Activated T-helper 2 cell treated with anti-CD3 and anti-CD28 coated beads, Interferon-gamma antibody, Interleukin-2, Interleukin-4, amounts not matched to agents 10 μg/mL and 5 μg/mL and 100 μg/mL, durations not matched to agents 14 hours and 24 hours and 36 hours (primary cell): ENCODE measurements around the gene EEF1B2. TPM values are rescaled to one million over a fixed set of nuclear protein-coding genes. Genes with fewer than 3 reads are reported as not detected.
"Not testable (repeated sequence)": the region's sequence is repeated elsewhere in the genome, so short reads cannot be mapped to it uniquely, and the experiment has no call there.

Experiments
- DNase-seq: peaks from one replicate; pipeline ENCODE4 v3.0.0; 2021; ENCODE audit warnings: low spot score
- H3K27ac Mint-ChIP-seq: one replicate; pipeline ENCODE4 v1.8.0; 2021; ENCODE audit warnings: mixed read lengths
- H3K27me3 Mint-ChIP-seq: one replicate; pipeline ENCODE4 v1.8.0; 2021; ENCODE audit warnings: low read depth, mixed read lengths
- H3K36me3 Mint-ChIP-seq: one replicate; pipeline ENCODE4 v1.8.0; 2021; ENCODE audit warnings: low read depth, mixed read lengths
- H3K4me1 Mint-ChIP-seq: one replicate; pipeline ENCODE4 v1.8.0; 2021; ENCODE audit warnings: low read depth, mixed read lengths
- H3K4me3 Mint-ChIP-seq: one replicate; pipeline ENCODE4 v1.8.0; 2021; ENCODE audit warnings: low read depth, mild to moderate bottlenecking, moderate library complexity, mixed read lengths
- H3K9me3 Mint-ChIP-seq: one replicate; pipeline ENCODE4 v1.8.0; 2021; ENCODE audit warnings: mixed read lengths
- intact Hi-C: fragments of 100-400 bp; cut with micrococcal nuclease; formaldehyde crosslinking; loops from one replicate; pipeline ENCODE4 v1.15.1; 2023
- total RNA-seq: library from RNA; stranded (reverse); gene quantifications from 2 replicates; pipeline ENCODE4 v1.2.3, GENCODE V29; 2022

The EEF1B2 gene
- total RNA-seq: 719 and 724 TPM in 2 replicates

DNA sequence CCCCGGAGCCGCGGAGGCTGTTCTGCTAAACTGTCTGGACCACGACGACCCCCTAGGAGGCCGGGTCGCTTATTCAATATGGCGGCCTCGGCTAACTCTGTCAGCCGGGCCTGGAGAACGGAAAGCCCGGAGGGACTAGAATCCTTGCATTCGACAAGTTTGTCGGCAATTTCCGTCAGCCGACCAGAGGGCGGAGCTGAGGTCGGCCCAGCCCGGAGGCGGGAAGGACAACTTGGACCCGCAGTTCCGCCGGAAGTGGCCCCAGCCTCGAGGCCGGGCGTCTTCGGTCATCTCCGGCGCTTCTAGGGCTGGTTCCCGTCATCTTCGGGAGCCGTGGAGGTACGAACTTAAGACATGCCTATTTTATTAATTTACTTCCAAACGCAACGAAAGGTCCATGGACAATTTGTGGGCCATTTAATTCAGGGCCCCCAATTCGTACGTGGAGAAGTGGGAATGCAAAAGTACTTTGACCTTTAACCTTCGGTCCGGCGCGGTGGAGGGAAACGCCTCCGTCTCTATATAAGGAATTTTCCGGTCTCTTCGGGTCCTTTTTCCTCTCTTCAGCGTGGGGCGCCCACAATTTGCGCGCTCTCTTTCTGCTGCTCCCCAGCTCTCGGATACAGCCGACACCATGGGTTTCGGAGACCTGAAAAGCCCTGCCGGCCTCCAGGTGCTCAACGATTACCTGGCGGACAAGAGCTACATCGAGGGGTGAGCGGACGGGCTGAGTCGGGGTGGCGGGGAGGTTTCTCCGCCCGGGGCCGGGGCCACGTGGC is at the start of gene EEF1B2, which contains the start of gene NDUFS1:
Gene EEF1B2 (plus strand): TSS at position 550 of the 779 bp plus-strand sequence. CDS start 85 bp downstream, at position 635.
Gene NDUFS1 (minus strand): TSS at position 99 of the 779 bp plus-strand sequence. CDS start 5,766 bp downstream, outside the sequence.
- intact Hi-C loops: loop anchor here (1.0 to 10.0 kb wide), 5 partner anchors 73 to 1365 kb away; partner anchors contain the start of genes ADAM23, CREB1, INO80D and ZDBF2
- Mint-ChIP-seq H3K27ac (peak within 1 kb of the TSS; percentile 98), H3K4me3 (peak within 1 kb of the TSS; percentile 98), H3K4me1 (peaks cover 36% of the 10 kb centered on the region), H3K9me3 (no peaks in the 10 kb centered on the region), H3K36me3 (peaks cover 68% of the 10 kb centered on the region), H3K27me3 (no peaks in the 10 kb centered on the region)
- peak; percentile 96 for DNase-seq

DNA sequence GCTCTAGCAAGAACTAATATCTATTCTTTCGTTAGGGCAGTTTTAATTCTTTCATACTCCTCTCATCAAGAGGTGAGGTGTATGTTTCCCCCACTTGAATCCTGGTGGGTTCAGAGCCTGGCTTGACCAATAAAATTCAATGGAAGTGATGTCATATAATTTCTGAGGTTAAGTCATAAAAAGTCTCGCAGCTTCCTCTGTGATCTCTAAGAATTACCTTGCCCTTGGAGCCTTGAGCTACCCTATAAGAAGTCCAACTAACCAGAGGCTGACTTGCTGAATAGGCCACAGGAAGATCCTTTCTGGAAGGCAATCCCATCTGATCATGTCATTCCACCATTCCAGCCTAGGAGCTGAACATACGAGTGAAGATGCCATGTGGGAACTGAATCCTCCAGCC is 47.6 kb upstream of the EEF1B2 start:
- DNase-seq: no peak
- intact Hi-C loops: no loop called here
- H3K9me3 Mint-ChIP-seq: no peaks in the 10 kb centered on the region
- H3K36me3 Mint-ChIP-seq: peaks cover 9% of the 10 kb centered on the region
- H3K27me3 Mint-ChIP-seq: no peaks in the 10 kb centered on the region
- H3K4me1 Mint-ChIP-seq: no peaks in the 10 kb centered on the region
- no peak overlapping the region for H3K27ac Mint-ChIP-seq
- no peak overlapping the region for H3K4me3 Mint-ChIP-seq

DNA sequence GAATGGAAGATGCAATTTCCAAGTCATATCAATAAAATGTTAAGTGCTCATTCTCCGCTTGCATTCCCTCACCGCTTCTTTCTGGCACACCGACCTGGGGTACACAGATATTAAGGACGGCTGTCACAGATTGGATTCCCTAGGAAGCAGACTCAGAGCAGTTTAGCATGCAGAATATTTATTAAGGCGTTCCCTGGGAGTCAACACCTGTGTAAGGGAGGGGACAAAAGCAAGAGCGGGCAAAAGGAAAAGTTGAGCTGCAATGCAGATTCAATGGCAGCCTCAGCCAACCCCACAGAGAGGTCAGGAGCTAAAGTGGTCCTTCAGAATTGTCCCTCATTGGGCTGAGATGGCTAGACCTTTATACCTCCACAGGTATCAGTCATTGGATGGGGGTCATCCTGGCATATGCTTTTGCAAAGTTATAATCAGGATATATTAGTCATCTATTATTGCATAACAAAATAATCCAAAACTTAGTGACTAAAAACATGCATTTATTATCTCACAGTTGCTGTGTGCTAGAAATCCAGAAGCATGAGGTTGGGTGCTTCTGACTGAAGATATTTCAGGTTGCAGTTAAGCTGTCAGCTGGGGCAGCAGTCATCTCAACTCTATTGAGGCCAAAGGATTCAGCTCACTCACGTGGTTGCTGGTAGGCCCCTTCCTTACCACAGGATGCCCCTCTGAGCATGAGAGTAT is 46.7 kb upstream of the EEF1B2 start:
- H3K4me1 Mint-ChIP-seq: no peaks in the 10 kb centered on the region
- no peak for DNase-seq
- no peaks in the 10 kb centered on the region for H3K27me3 Mint-ChIP-seq
- H3K36me3 Mint-ChIP-seq: peaks cover 9% of the 10 kb centered on the region
- H3K9me3 Mint-ChIP-seq: no peaks in the 10 kb centered on the region
- H3K27ac Mint-ChIP-seq: no peak overlapping the region
- intact Hi-C loops: no loop called here
- no peak overlapping the region for H3K4me3 Mint-ChIP-seq

DNA sequence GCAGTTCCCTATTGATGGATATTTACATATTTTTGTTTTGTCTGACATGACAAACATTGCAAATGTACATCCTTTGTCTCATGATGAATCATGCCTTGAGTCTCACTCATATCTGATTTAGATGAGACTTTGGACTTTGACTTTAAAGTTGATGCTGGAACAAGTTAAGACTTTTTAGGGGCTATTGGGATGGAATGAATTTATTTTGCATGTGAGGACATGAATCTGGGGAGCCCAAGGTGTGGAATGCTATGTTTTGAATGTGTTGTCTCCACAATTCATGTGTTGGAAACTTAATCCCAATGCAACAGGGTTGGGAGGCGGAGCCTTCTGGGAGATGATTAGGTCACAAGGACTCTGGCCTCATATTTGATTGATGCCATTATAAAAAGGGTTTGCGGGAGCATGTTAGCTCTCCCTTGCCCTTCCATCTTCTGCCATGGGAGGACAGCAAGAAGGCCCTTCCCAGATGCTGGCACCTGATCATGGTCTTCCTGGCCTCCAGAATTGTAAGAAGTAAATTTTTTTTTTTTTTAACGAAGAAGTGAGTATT is 44.6 kb upstream of the EEF1B2 start:
- intact Hi-C loops: no loop called here
- no peaks in the 10 kb centered on the region for H3K27me3 Mint-ChIP-seq
- H3K27ac Mint-ChIP-seq: no peak overlapping the region
- H3K4me3 Mint-ChIP-seq: no peak overlapping the region
- H3K9me3 Mint-ChIP-seq: no peaks in the 10 kb centered on the region
- H3K4me1 Mint-ChIP-seq: no peaks in the 10 kb centered on the region
- peaks cover 13% of the 10 kb centered on the region for H3K36me3 Mint-ChIP-seq
- no peak for DNase-seq

DNA sequence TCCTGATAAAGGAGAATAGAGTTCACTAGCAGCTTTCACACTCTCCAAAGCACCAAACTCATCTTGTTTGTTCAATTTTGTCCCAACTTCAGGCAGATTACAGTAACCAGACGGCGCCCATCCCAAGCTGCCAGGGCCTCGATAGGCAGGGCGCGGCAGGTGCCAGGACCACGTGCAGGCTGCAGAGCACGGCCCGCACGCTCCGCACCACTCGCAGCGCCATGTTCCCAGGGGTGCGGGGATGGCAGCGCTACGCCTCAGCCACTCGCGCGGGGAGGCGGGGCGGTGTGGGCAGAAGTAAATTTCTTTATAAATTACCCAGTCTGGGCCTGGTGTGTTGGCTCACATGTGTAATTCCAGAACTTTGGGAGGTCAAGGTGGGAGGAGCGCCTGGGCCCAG is 43.4 kb upstream of the EEF1B2 start:
- no peak overlapping the region for H3K27ac Mint-ChIP-seq
- H3K9me3 Mint-ChIP-seq: no peaks in the 10 kb centered on the region
- peaks cover 25% of the 10 kb centered on the region for H3K36me3 Mint-ChIP-seq
- intact Hi-C loops: no loop called here
- no peaks in the 10 kb centered on the region for H3K4me1 Mint-ChIP-seq
- DNase-seq: no peak
- no peak overlapping the region for H3K4me3 Mint-ChIP-seq
- no peaks in the 10 kb centered on the region for H3K27me3 Mint-ChIP-seq

DNA sequence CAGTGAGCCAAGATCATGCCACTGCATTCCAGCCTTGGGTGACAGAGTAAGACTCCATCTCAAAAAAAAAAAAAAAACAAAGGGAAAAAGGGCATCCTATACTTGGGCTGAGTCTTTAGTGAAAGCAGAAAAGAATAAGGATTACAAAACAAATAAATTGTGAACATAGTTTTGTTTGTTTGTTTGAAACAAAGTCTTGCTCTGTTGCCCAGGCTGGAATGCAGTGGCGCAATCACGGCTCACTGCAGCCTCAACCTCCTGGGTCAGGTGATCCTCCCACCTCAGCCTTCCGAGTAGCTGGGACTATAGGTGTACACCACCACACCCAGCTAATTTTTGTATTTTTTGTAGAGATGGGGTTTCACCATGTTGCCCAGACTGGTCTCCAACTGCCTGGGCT is 37.1 kb upstream of the EEF1B2 start:
- peaks cover 52% of the 10 kb centered on the region for H3K36me3 Mint-ChIP-seq
- H3K4me3 Mint-ChIP-seq, H3K27me3 Mint-ChIP-seq, H3K9me3 Mint-ChIP-seq, intact Hi-C loops, H3K27ac Mint-ChIP-seq, H3K4me1 Mint-ChIP-seq, DNase-seq: not testable (repeated sequence)

DNA sequence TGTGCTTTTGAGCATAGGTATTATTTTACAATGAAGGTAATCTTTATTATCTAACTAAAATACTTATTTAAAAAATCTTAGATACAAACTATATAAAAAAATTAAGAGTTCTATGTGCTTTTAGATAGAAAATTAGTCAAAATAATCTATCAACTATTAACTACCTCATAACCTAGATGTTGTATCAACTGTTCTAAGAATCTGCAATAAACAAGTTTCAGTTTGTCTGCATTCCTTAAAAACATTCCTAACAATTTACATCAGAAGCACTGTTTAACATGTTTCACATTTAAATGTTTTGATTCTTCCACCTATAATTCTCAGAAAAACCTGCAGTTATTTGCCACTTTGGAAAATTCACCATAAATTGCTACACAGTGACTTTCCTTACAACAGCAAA is 33.8 kb upstream of the EEF1B2 start:
- Mint-ChIP-seq H3K9me3 (no peaks in the 10 kb centered on the region), H3K4me1 (no peaks in the 10 kb centered on the region), H3K27me3 (no peaks in the 10 kb centered on the region), H3K4me3 (no peak overlapping the region), H3K27ac (no peak overlapping the region), H3K36me3 (peaks cover 54% of the 10 kb centered on the region)
- intact Hi-C loops: no loop called here
- no peak for DNase-seq

DNA sequence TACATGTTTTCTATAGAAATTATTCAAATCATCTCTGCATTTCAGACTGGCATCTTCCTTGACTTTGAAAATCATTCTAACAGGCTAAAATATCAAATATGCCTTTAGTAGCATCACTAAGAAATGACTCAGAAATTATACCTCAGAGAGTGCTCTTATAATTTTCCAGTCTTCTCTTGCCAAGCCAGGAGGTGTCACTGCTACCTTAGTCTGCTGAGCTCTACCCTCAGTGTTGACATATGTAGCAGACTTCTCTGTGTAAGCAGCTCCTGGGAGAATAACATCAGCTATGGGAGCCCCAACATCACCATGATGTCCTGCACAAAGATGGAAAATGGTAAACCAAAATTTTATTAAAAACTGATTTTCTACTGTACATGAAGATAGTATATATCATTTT is 32.0 kb upstream of the EEF1B2 start:
- Mint-ChIP-seq H3K4me3 (no peak overlapping the region), H3K27me3 (no peaks in the 10 kb centered on the region), H3K36me3 (peaks cover 38% of the 10 kb centered on the region), H3K27ac (no peak overlapping the region), H3K4me1 (no peaks in the 10 kb centered on the region), H3K9me3 (no peaks in the 10 kb centered on the region)
- no peak for DNase-seq
- intact Hi-C loops: no loop called here

DNA sequence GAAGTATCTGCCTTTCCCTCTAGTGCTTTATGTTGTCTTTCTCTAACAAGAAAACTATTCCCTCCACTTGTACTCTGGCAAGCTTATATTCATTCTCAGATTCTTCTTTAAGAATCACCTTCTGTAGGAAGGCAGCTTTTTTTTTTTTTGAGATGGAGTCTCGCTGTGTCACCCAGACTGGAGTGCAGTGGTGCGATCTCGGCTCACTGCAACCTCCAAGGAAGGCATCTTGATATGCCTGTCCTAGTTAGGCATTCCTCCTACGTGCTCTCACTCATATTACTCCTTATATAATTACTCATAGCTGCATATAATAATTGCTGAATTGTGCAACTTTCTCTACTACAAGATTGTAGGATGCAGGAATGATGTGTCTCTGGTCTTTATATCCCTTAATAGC is 16.2 kb upstream of the EEF1B2 start:
- Mint-ChIP-seq H3K36me3 (peaks cover 64% of the 10 kb centered on the region), H3K4me3 (no peak overlapping the region), H3K4me1 (no peaks in the 10 kb centered on the region), H3K27me3 (no peaks in the 10 kb centered on the region), H3K9me3 (no peaks in the 10 kb centered on the region), H3K27ac (no peak overlapping the region)
- DNase-seq: no peak
- intact Hi-C loops: no loop called here

DNA sequence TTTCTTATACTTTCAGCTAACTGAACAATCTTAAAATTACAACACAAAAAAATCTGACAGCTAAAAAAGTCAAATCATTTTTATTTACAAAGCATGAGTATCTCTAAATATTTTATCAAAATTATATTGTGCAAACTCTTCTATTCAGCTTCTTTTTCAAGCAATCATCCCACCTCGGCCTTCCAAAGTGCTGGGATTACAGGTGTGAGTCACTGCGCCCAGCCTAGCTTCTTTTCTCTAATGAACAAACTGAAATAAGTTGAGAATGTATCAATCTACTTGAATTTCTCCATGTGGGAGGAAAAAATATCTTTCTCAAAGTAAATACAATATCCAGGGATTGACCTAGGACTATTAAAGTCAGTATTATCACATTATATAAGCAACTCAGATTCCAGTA is 15.3 kb upstream of the EEF1B2 start:
- peaks cover 66% of the 10 kb centered on the region for H3K36me3 Mint-ChIP-seq
- no peaks in the 10 kb centered on the region for H3K27me3 Mint-ChIP-seq
- no peak overlapping the region for H3K4me3 Mint-ChIP-seq
- H3K4me1 Mint-ChIP-seq: no peaks in the 10 kb centered on the region
- H3K9me3 Mint-ChIP-seq: no peaks in the 10 kb centered on the region
- intact Hi-C loops: no loop called here
- no peak for DNase-seq
- no peak overlapping the region for H3K27ac Mint-ChIP-seq

DNA sequence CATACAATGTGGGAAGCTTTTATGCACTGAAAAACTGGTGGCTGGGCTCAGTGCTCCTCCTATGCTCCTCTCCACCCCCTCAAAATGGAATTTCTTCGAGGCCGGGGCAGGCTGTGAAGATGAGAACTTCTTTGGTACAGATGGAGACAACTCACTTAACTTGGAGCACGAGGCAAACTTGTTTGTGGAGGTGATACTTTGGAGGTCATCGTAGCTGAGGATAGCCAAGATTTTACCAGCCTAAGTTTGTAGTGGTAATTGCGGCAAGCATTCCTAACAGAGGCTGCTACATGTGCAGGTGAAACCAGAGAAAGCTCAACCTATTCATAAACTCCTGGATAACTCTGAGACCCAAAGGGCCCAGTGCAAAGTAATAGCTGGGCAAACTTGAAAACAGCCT is 14.0 kb upstream of the EEF1B2 start:
- no peaks in the 10 kb centered on the region for H3K9me3 Mint-ChIP-seq
- DNase-seq: no peak
- intact Hi-C loops: no loop called here
- H3K27me3 Mint-ChIP-seq: no peaks in the 10 kb centered on the region
- H3K36me3 Mint-ChIP-seq: peaks cover 76% of the 10 kb centered on the region
- no peak overlapping the region for H3K4me3 Mint-ChIP-seq
- H3K4me1 Mint-ChIP-seq: peaks cover under 1% of the 10 kb centered on the region
- no peak overlapping the region for H3K27ac Mint-ChIP-seq

DNA sequence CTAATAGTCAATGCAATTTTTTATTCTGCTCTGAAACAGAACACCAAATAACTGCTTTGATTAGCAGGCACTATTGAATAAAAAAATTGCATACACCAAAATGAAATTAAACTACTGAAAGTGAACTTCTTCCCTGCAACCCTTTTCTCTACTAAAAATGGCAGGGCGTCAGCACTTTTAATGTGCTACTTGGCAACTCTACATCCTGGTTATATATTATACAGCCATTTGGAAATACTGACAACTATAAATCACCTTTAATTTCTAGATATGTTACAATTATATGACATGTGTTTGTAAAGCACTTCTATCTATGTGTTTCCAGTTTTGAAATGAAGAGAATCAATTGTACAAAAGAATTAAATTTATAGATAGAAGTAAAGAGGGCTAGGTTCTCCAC is 10.4 kb upstream of the EEF1B2 start:
- Mint-ChIP-seq H3K36me3 (peaks cover 70% of the 10 kb centered on the region), H3K4me1 (peaks cover 11% of the 10 kb centered on the region), H3K4me3 (no peak overlapping the region), H3K27me3 (no peaks in the 10 kb centered on the region), H3K9me3 (no peaks in the 10 kb centered on the region), H3K27ac (no peak overlapping the region)
- DNase-seq: no peak
- intact Hi-C loops: no loop called here

DNA sequence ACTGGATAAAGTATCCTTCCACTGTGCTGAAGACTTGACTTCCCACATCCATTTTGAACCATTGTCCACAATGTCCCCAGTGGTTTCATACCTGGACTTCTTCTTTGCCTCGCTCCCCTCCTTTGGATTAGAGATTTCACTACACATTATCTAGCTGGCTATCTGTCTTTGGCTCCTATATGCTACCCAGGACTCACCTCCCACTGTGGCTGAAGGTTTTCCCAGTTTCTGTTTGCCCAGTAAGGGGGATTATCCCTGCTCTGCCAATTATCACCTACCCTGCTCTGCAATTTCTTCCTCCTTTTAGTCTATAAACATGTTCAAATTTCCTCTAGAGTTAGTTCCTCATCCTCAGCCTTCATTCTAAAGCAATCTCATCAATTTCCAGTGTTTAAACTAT is 9.5 kb upstream of the EEF1B2 start:
- no peaks in the 10 kb centered on the region for H3K9me3 Mint-ChIP-seq
- peaks cover 63% of the 10 kb centered on the region for H3K36me3 Mint-ChIP-seq
- H3K4me1 Mint-ChIP-seq: peaks cover 12% of the 10 kb centered on the region
- H3K4me3 Mint-ChIP-seq: no peak overlapping the region
- no peak overlapping the region for H3K27ac Mint-ChIP-seq
- H3K27me3 Mint-ChIP-seq: no peaks in the 10 kb centered on the region
- no peak for DNase-seq
- intact Hi-C loops: loop anchor here (10.0 kb wide), 1 partner anchor 1375 kb away; the partner anchor contains the start of gene CREB1
